Left lobe of liver (tissue), 2 donors: Measurements from ENCODE around the gene WDR86. TPM values are rescaled to one million over a fixed set of nuclear protein-coding genes. Genes with fewer than 3 reads are reported as not detected.
A peak's percentile ranks its signal among the peaks of the same experiment; 100 is the strongest.

Experiments used
- ATAC-seq: fragments of 200-7000 bp; cut with Tn5 transposase; one replicate; pipeline ENCODE4 v1.9.1; 2020; ENCODE audit warnings: mild to moderate bottlenecking, moderate library complexity
- DNase-seq: peaks from one replicate; pipeline ENCODE4 v3.0.0-alpha.2; 2020; ENCODE audit warnings: low spot score
- total RNA-seq: library from RNA; stranded (reverse); gene quantifications from one replicate; pipeline ENCODE4 v1.2.1, GENCODE V29; 2021
- donor health status: DM: no; HTN: no; CAD: no; lungs with moderate emphysema.
- donor health status: DM: no; HTN: yes; CAD: no.

Gene WDR86
- total RNA-seq, 1 donor from 2014 or later, result 0.28 TPM

DNA sequence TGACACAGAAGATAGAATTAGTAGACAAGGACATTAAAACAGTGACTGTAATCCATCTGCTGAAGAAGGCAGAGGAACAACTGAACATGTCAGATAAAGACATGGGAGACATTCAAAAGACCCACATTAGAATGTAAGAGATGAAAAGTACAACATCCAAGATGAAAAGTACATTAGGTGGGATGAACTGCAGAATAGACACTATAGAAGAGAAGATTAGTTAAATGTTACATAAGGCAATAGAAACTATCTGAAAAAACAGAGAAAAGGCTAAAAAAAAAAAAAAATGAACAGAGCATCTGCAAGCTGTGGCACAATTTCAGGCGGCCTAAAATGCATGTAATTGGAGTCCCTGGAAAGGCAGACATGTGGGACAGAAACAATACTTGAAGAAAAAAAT, 46.7 kb downstream of the WDR86 start:
- ATAC-seq (no peak), DNase-seq (no peak)

- DNase-seq (no peak), ATAC-seq (peak; percentile 36)
These were observed 48.5 kb downstream of the WDR86 start for GRCh38 chr7:151361193-151361959.

DNA sequence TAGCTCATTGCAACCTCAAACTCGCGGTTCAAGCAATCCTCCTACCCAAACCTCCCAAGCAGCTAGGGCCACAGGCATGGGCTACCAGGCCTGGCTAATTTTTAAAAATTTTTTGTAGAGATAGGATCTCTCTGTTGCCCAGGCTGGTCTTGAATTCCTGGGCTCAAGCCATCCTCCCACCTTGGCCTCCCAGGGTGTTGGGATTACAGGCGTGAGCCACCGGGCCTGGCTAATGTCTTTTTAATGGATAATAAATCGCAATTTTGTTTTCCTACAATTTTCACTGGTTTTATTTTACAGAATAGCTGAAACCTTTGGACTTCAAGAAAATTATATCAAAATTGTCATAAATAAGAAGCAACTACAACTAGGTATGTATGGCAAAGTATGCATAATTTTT, 57.3 kb downstream of the WDR86 start:
- DNase-seq, result no peak
- no peak for ATAC-seq

DNA sequence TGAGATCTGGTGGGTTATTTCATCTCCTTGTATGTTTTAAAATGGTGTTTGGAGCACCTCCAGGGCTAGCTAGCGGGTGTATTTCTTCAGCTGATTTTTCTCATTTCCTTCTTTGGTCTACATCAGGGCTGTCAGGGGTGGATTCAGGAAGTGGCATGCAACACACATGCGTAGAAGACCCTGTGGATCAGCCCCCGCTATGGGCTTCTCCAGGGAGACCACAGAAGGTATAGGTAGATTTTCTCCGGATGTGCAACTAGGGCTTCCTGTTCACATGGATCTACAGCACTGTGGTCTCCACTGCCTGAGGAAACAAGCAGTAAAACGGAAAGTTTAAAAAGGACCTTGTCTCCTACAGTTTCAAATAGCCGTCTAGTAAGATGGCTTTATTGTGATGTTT, 57.9 kb downstream of the WDR86 start:
- no peak for ATAC-seq
- no peak for DNase-seq

- DNase-seq, result no peak
- no peak for ATAC-seq
These were observed 58.8 kb downstream of the WDR86 start for GRCh38 chr7:151351027-151351426.

DNA sequence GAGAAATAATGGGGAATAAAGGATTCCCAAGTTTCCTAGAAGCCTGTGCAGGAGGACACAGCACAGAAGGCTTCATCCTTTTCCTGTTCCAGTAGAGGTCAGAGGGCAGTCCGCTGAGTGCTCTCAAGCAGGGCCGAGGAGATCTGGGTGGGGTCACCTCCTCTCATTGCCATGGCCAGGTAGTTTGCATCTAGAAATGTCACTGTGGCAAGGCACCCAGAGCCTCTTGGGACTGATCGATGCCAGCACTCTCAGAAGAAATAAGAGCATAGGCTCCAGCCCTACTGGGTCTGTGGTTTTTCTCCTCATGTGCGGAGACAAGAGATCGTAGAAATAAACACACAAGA, 60.4 kb downstream of the WDR86 start:
- peak; percentile 50 for DNase-seq
- peak; percentile 47 for ATAC-seq

GRCh38 chr7:151348970-151349369, 60.9 kb downstream of the WDR86 start:
- DNase-seq, result no peak
- no peak for ATAC-seq

DNA sequence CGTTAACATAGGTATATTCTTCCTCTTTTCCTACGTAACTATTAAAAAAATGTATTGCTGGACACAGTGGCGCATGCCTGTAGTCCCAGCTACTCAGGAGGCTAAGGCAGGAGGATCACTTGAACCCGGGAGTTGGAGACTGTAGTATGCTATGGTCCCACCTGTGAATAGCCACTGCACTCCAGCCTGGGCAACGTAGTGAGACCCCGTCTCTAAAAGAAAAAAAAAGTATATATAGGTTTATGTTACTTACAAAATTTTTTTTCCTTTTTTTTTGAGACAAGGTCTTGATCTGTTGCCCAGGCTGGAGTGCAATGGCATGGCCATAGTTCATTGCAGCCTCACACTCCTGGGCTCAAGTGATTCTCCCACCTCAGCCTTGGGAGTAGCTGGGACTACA, 62.6 kb downstream of the WDR86 start:
- no peak for DNase-seq
- no peak for ATAC-seq

DNA sequence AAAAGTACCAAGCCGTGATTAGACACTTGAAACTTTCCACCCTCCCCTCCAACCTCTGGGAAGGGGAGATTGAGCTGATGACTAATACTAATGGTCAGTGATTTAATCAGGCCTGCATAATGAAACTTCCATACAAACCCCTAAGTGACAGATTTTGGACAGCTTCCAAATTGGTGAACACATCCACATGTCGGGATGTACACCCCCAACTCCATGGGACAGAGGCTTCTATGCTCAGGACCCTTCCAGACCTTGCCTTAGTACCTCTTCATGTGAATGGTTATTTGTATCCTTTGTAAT, 63.4 kb downstream of the WDR86 start:
- ATAC-seq, result no peak
- no peak for DNase-seq

- ATAC-seq (no peak), DNase-seq (no peak)
These were observed 64.0 kb downstream of the WDR86 start for GRCh38 chr7:151345576-151346469.

- ATAC-seq (no peak), DNase-seq (no peak)
These were observed 66.3 kb downstream of the WDR86 start for GRCh38 chr7:151343516-151343915.

DNA sequence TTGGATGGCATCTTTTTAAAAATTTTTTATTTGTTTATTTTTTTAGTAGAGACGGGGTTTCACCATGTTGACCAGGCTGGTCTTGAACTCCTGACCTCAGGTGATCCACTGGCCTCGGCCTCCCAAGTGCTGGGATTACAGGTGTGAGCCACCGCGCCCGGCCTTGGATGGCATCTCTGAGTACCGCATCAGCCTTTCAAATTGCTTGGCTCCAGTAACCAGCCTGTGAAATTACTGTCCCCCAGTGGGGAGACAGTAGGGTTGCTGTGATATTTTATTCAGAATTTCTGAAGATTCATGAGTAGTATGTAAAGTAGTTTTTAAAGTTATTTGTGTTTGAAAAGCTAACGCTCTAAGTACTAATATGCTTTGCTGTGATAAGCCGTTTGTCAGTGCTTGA, 67.0 kb downstream of the WDR86 start:
- no peak for DNase-seq
- ATAC-seq, result no peak

DNA sequence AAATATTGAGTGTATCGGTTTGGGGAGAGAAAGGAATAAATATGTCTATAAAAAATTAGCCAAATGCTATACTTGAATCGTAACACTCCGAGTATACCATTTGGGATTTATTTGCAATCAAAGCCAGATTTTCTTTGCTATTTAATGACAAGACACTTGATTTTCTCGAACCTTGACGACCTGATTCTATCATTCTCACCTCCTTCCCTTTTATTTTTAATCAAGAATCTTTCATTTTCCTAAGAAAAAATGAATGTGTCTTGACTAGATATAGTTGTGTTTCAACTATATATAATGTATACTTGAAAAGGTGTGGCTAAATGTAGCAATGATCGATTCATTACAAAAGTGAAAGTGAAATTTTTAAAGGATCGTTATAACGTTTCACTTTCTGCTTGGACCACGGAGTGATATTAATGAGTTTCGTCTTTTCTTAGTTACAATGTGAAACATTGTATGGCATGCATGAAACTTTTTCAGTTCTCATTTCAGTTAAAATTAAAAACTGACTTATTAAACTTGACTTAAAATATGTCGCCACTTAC, 67.7 kb downstream of the WDR86 start:
- no peak for ATAC-seq
- DNase-seq, result no peak

- ATAC-seq (peak; percentile 99), DNase-seq (peak; percentile 96)
These were observed 68.3 kb downstream of the WDR86 start, which contains the start of gene NUB1 for GRCh38 chr7:151341357-151342101. NUB1 (plus strand) TSS chr7:151341812; CDS start chr7:151345350, 3,538 bp downstream.

GRCh38 chr7:151340794-151341356, 69.0 kb downstream of the WDR86 start:
- ATAC-seq (no peak), DNase-seq (no peak)

DNA sequence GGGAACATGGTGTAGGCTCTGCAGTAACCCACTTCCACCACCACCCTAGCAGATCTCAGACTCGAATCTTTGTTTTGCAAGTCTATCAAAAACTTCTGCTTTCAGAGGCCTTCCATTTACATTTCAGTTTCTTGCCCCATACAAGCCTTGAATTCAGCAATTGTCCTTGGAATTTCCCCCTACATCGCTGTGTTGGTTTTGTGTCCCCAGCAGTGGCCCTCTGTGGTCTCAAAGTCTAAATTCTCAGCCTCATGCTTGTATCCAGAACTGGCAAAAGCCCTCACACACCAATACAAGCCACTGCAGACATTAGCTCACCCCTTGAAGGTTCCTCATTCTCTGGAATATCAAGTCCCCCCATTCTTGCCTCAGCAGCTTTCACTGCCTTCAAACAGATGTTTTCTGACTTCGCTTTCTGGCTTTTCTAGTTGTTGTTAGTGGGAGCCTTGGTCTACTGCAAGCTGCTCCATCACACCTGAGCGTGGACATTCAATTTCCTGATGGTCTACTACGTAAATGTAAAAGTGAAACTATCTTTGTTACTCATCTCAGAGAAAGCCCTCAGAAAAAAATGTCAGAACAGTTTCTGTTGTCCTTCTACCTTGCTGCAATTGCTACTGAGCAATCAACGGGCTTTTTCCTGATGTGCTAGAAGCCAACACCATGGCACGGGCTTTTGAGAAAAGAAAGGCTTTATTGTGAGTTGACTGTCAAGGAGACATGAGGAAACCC, 70.0 kb downstream of the WDR86 start:
- no peak for ATAC-seq
- DNase-seq, result no peak

- ATAC-seq, result no peak
- no peak for DNase-seq
These were observed 71.0 kb downstream of the WDR86 start for GRCh38 chr7:151338809-151339208.

- DNase-seq (no peak), ATAC-seq (no peak)
These were observed 72.5 kb downstream of the WDR86 start for GRCh38 chr7:151337346-151337745.

DNA sequence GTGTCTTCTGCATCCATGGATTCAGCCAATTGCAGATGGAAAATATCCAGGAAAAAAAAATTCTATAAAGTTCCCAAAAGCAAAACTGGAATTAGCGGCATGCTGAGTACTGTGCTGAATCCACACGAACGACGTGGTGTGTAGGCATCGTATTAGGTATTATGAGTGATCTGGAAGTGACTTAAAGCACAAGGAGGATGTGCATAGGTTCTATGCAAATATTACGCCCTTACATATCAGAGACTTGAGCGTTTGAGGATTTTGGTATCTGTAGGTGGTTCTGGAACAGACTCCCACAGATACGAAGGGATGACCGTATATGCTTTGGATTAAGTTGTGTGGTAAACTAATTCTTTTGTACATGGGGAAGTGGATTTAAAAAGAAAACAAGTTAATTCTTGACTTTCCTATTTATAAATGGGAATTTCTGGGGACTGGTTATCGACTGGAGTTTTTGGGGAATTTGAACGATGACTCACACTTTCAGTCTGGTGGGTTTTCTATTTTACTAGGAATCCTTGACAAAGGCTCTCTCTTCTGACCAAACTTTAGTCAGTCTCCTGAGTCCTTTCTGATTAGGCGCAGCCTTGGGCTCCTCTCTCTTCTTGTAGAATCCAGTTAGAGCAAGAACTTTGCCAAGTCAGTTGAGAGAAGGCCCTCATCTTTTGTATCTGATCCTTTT, 73.7 kb downstream of the WDR86 start:
- ATAC-seq (no peak), DNase-seq (no peak)

DNA sequence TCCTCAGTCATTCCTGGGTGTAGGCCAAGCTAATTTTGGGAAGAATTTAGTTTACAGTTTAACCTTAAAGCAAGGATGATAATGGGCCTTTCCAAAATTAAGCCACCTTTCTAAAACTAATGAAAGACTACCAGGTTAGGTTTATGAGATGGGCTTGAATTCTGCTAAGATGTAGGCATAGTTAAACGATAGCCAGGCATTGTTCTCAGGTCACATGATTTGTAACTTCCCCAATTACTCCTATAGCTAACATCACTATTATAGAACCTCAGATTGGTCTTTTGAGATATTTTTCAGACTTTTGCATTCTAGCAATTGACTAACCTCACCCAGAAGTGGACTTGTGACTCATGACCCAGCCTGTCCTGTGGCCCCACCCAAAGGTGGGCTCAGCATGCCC, 75.2 kb downstream of the WDR86 start:
- ATAC-seq (no peak), DNase-seq (no peak)
